Midbrain (tissue), 1 donor: ENCODE results near the gene TRPM1.
A peak's percentile ranks its signal among the peaks of the same experiment; 100 is the strongest.

ENCODE experiments used
- DNase-seq: peaks from one replicate; lab custom pipeline; 2025; lab: John Stamatoyannopoulos, UW

The TRPM1 gene

DNA sequence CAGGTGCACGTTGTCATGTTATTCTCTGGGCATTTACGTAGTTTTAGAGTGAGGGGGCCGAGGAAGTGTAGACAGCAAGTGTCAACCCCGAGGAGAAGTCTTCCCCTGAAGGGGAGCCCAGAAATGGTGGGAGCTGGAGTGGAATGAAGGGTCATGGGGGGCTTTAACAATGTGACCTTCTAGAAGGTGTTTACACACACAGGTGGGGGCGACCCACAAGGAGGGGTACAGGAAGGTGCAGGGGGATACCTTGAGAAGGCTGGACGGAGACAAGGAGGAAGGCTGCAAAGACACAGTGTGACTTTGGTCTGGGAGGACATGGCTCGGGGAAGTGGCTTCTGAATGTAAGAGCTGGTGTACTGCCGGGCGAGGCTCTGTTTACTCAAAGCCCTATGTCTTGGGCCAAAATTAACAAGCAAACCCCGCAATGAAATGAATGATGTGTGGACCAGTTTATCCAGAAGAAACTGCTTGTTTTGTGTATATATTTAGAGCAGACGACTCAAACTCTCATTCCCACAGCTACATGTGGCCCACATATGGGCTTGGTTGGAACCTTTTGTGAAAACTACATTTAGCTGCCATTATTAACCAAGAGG, 18.7 kb downstream of the TRPM1 start:
- DNase-seq: no peak

DNA sequence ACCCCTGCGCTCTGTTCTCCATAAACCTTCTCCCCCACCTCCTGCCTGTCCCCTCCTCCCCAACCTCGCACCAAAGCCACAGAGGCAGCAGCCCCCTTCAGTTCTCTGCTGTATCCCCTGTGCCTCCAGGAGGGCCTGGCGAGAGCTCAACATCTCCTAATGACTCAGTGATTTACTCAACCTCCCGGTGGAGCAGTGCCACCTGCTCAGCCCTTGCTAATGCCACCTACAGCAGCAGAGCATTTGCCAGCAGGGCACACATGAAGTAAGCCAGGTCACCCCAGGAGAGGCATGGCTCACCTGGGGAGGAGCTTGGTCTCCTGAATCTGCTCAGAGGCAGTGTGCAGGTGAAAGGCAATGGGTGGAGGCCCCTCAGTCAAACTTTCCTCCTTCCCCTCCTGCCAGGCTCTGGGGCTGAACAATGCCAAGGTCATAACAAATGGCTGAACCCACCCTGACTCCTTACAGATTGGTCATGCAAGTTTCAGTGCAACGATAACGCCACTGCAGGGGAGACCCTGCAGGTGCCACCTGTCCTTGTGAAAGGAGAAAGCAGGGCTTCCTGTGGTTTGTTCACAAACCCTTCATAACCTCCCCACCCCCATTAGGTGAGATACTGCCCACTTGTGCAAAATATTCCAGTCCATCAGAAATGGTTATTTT, 19.8 kb downstream of the TRPM1 start:
- DNase-seq: no peak

DNA sequence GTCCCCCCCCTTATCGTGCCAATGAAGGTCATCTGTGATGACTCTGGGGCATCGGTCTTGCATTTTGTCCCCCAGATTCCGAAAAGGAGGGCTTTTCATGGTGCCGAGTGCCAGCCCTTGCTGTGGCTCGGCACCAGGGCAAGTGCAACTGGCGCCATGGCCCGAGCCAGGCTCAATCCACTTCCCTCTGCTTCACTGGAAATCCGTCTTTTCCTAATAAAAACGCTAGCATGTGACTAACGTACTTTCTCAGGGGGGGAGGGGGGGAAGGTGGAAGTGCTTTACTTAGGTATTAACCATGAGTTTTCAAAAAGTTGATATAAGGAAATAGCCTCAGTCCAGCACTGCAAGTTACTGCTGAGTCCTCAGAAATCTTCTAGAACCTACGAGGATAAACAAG, 20.5 kb downstream of the TRPM1 start:
- DNase-seq: no peak

DNA sequence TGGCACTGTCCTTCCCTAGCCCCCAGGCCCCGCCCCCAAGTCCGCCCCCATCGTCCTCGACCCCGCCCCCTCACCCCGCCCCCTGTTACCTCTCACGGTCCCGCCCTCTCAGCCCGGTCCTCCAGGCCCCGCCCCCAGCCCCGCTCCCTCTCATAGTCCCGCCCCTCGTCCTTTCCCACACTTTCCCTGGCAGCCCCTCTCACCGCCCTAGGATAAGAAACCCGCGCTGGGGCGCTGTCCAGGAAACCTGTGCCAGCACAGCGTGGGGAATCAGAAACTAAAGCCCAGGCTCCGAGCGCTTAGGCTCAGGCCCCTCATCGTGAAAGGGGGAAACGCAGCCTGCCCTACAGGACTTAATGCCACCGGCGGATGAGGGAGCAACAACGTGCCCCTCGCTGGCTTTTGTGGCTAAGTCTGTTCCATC, 20.9 kb downstream of the TRPM1 start:
- no peak for DNase-seq

DNA sequence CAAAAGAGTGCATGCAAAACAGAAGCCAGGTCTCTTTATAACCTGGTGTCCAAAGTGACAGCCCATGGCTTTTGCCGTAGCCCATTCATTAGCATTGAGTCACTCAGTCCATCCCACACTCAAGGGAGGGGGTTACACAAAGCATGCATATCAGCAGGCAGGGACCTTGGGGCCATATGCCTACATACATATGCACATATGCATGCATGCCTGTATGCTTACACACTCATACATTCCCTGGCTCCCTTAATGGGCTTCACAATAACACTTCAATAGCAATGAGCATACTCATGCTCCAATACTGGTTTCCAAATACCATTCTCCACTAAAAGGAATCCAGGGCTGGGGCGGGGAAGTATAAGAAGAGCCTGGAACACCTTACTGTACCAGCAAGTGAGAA, 22.0 kb downstream of the TRPM1 start:
- DNase-seq: no peak

DNA sequence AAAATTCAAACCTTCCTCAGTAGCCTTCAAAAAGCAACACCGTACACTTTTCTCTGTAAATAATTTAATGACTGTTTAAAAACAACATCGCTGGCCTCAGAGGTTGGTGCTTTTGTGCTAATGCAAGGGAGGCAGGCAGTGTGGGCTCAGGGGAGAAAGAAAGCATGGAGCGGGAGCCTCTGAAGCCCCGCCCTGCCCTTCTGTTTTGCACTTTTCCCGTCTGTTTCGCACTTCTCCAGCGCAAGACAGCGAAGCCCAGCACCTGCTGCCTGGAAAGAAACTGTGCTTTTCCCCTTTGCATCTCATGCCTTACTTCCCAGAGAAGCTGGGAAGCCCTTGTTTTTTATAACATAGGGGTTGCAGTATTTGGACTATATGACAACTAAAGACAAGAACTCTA, 23.1 kb downstream of the TRPM1 start:
- DNase-seq: no peak

DNA sequence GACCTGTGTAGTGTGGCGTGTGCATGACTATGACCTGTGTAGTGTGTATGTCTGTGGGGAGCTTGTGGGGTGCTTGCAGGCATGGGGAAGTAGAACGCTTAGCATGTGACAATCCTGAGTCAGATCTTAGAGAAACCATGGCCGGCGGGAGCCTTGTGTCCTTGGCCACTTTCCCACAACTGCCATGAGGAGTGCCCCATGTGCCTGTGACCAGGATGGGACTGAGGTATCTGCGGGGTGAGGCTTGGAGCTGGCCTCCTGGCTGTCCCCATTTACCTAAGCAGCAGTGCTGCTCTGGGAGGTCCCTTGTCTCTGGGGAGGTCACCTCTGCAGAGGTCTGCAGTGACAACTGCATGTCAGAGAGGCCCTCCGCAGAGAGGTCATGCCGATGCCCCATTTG, 23.6 kb downstream of the TRPM1 start:
- DNase-seq: no peak

DNA sequence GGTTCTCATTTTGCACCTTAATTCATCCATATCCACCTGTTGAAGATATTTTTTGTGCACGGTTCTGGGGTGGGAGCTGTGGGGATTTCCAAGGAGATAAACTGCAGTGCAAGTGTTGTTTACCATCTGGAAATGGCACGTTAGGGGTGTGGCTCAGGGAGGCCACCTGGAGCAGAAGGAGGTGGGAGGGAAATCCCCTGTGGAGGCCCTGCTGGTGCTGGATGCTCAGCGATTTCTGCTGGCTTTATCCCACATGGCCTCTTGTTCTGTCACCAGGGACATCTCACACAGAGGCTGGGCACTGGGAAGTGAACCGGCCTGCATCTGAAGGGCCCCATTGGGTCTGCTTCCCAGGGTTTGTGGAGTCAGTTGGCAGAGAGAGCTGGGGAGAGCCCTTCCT, 24.3 kb downstream of the TRPM1 start:
- no peak for DNase-seq

DNA sequence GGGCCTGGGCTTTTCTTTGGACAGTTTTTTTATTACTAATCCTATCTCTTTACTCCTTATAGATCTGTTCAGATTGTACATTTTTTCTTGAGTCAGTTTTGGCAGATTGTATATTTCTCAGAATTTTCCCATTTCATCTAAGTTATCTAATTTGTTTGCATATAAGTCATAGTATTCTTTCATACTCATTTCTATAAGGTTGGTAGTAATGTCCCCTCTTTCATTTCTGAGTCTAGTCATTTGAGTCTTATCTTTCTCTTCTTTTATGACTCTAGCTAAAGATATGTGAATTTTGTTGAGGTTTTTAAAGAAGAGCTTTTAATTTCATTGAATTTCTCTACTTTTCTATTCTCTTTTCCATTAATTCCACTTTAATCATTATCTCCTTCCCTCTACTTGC, 27.2 kb downstream of the TRPM1 start:
- DNase-seq: no peak

DNA sequence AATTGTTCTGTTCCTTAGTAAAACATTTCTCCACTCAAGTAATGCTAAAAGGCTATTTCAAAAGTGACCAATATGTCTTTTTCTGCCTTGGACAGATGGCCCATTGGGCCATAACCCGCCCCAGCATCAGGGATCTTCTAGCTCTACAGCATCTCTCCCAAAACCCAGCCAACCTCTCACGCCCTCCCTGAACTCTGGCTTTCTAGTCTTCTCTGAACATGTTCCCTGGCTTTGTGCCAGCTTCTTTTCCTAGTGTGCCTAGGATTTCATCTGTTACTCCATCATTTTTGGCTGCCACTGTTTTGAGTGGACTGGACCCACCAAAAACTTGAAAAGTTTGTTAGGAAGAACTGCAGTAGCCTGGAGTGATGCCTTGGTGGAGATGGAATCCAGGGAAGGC, 30.7 kb downstream of the TRPM1 start:
- DNase-seq: no peak

DNA sequence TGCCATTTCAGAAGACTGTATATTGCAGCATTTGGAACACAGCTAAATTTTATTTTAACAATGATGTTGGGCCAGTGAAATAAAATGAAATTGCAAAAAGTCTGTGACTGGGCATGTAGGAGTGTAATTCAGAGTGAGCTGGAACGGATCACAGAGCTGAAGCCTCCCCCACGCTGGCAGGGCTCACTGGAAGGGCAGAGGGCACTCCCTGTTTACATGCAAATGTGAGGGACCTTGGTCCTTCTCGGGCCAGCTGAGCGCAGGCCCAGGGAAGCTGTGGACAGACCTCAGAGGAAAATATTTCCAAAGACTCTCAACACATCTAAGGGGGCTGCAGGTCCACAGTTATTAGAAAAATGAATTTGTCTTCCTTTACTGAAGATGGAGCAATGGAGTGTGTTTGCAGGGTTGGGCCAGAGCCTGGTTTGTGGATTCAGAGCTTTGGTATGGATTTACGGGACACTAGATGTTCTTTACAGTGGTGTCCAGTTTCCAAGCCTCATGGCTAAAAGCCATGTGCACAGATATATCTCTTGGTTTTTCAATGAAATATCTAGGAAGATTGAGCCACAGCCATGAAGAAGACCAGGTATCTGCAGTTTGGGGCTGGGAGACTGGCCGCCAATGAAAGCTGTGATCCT, 32.0 kb downstream of the TRPM1 start:
- peak; percentile 31 for DNase-seq

DNA sequence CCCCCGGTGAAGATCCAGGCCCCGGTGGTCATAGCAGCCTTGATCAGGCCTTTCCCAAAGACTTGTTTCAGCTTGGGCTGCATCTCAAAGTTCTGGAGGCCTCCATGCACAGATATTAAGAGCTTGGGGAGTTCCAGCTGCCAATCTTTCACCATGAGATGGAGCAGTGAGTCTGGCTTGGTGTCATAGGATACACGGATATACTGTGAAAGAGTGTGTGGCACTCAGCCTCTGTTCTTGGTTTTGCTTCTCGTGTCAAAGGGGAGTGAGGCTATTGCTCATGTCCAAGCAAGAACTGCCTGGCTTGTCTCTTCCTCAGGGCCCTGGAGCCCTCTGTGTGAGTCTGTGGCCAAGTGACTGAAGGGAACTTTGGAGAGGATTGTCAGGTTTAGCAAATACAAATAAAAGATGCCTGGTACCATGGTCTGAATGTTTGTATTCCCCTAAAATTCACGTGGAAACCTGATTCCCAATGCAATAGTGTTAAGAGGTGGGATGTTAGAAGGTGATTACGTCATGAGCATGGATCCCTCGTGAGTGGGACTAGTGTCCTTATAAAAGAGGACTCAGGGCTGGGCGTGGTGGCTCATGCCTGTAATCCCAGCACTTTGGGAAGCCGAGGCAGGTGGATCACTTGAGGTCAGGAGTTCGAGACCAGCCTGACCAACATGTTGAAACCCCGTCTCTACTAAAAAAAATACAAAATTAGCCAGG, 33.5 kb downstream of the TRPM1 start:
- no peak for DNase-seq

DNA sequence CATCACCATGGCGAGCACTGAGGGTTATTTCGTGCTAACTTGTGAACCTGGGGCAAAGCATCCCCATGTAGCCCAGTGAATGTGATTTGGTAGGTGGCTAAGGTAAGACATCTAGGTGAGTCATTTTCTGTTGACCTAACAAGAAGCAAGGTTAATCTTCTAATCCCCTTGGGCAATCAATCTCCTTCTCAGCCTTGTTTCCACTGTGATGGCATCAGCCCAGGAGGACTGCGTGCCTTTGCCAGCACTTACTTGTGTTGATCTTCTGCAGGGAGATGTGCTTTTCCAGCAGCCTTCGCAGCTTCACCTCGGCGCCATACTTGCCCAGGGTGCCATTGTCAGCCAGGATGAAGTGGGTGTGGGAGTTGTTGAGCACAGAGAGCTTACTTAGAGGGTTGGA, 35.7 kb downstream of the TRPM1 start:
- no peak for DNase-seq

DNA sequence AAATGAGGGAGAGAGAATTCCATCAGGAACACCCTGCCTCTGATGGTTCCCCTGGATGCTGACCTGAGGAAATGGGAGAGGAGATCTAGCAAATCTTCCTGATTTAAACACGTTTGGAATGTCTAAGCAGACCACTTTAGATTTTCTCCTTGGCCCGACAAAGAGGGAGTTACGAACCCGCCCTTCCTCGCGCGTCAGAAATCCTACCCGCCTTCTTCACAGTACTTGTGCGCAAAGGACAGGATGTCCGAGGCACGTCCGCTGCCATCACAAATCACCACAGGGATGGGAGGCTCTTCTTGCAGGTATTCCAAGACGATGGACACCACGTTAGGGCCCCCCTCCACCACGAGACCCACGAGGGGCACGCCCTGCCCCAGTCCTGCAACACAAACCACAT, 38.6 kb downstream of the TRPM1 start:
- DNase-seq: no peak

DNA sequence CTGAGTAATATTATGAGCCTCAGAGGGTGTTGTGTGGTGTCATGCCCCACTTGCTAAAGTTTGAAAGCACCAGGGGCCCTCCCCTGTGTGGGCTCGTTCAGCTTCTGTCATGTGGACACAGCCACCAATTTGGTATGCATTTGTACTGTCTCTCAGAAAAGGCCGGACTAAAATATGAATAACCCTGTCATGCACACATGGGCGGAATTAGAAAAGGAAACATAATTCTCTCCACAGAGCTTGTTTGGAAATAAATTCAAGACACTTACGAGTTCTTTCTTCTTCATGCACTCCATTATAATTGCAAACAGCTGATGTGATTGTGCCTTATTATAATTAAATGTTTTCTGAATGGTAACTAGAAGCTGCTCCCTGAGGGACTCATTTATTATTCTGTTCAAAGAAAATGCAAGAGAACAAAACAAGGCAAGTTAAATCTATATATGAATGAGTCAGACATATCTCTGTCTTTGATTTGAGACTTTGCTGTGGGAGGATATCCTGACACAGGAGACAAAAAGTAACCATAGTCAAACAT, 39.1 kb downstream of the TRPM1 start:
- DNase-seq: no peak

DNA sequence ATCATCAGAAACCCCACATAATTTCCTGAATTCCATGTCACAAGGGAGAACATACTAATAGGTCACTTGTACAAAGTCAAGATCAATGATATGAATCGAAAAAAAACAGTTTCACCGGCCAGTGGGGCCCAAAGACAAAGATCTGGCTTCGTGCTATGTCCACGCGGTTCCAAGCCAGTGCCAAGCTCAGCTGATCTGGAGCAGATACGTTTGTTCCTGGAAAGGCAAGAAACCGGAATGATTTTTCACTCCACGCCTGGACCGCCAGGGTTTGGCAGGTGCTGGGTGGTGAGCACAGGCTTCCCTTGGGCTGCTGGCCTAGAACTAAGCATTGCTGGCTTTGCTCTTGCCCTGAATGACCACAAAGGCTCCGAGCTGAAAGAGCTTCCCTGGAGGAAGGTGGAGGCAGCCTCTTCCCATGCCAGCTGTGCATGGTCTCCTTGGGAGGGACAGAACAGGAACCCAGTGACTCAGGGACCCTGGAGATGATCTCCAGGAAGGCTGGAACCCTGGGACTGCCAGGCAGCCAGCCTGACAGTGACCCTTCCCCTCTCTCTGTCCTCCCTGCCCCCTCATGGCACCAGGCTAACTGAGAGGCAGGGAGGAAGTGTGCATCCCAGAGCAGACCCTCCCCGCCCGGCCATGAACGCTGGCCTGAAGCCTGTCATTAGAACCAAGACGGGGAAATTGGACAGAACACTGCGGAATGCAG, 40.9 kb downstream of the TRPM1 start:
- no peak for DNase-seq

DNA sequence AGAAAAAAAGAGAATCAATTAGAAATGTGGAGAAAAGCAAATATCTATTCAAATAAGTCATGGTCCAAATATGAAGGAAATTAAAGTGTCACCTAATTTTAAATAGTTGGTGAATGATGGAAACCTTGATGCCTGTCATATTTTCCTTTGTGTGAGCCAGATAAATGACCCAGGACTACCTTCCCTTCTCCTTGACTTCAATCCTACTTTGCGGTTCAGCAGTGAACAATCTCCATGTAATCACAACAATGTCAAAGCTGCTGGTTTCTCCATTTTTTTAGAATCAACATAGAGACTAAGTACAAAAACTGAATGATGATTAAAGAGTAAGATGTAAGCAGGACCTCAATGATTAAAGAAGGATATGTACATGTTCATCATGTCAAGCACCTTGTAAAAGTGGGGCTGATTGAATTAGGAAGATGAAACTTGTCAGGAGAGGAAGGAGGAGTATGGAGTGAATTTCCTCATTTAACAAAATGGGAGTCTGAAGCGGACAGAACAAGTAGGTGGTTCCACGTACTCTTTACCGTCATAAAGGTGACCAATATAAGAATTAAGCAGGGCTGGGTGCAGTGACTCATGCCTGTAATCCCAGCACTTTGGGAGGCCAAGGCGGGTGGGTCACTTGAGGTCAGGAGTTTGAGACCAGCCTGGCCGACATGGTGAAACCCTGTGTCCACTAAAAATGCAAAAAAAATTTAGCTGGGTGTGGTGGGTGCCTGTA, 43.1 kb downstream of the TRPM1 start:
- no peak for DNase-seq

DNA sequence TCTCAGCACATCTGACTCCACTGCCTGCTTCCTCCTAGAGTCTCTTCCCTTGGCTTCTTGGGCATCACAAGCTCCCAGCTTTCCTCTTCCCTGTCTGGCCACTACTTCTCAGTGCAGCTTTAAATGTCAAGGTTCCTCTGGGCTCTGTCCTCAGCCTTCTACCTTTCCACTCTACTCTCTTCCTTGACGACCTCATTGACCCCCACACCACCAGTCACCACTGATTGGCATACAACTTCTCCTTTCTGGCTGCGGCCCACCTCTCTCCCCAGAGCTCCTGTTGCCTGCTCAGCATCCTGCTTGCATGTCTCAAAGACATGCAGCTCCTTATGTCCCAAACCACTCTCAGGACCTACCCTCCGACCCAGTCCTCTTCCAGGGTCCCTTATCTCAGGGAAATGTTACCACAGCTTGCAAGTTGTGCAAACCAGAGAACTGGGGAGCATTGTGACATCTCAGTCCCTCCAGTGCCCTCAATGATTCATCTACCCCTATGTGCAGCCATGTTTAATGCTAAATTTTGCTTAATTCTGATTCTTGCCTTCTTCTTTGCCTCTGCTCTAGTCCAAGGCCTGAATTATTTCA, 49.9 kb downstream of the TRPM1 start:
- DNase-seq: no peak

DNA sequence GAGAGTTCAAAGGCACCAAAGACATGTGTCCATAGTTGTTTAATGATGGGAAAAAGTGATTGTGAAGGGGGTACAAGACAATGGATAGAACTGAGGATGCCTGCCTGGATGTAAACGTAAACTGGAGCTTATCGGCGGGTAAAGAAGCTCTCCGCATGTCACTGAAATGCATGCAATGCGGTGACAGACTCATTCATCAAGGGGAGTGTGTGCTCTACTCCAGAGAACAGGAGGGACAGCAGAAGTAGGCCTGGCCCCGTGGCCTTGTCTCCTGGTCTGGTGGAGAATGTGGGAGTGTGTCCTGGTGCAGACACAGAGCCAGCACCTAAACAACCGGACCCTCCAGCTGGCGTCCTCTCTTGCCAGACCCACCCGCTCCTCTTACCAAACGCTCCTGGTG, 50.6 kb downstream of the TRPM1 start:
- DNase-seq: no peak

DNA sequence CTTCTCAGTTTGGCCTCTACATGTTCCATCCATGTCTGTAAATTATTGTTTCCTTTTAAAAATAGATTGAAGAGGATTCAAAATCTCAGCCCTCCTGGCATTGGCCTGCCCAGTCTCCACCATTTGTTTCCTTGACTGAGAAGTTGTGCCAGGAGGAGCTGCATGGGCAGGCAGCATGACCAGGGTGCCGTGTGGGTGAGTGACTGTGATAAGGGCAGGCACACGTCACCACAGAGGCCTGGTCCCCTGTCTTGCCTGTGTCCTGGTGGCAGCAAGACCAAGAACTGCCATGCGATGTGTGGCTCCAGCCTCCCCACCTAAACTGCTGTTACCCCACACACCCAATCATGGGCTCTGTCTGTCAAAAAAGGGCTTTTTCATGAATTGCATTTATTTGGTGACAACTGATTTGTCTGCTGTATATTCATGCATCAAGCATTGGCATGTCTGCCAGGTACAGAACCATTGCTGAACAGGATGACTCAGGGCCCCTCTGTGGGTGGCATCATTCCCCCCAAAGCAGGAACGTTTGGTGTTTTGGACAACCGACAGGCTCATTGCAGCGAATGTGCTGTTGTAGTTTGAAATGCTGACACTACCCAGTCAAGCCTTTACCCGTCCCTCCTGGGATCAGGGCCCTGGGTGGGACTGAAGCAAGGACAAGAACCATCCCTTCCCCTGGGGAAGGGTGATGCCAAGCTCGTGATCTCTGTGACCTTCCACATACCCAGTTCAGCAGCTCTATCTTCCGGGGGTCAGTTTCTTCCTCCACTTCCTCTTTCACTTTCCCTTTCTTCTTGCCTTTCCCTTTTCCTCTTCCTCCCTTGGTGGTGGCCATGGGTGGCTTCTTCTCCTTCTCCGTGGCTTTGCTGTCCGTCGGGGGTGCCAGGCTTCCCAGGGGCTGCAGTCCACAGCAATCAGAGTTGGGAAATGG, 51.6 kb downstream of the TRPM1 start:
- DNase-seq: no peak
